HG02884 (cell line): Measurements from ENCODE around the gene CCDC70.

Experiments used
- ATAC-seq: cut with Tn5 transposase; IDR thresholded peaks from one replicate; pipeline ENCODE4 v1.9.1; 2021; ENCODE audit warnings: mild to moderate bottlenecking, moderate library complexity; ENCODE audit not compliant: unreplicated experiment

Gene CCDC70

DNA sequence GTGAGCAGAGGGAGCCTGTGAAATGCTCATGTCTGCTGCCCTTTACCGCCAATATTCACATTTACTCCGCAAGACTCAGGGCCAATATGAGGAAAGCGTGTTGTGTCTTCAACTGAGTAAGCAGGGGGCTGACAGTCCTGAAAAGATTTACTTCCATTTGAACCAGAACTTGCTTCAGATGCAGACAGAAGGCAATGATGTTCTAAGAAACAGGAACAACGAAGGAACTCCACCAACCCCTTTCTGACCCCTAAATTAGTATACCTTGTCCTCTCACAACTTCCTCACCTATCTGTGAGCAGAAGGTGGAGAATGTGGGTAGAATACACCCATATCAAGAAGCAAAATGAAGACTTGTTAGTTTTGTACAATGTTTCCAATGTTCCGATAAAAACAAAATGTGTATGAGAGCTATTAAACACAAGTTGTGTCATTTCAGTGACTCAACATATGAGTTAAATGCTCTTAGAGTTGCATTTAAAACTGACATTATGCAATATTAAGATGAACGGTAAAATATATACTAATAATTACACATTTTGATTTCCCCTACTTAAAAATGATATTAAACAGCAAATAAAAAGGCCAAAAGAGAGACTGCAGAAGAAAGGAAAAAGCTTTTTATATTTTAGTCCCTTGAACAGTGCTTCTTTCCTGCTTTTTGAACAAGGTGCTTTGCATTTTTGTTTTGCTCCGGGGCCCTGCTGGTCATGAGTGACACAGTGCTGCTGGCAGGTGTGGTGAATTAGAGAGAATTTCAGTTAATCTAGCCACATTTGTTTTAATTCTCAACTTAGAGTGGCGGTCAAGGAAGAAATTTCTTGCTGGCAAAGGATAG is 32.8 kb upstream of the CCDC70 start:
- ATAC-seq: no peak

DNA sequence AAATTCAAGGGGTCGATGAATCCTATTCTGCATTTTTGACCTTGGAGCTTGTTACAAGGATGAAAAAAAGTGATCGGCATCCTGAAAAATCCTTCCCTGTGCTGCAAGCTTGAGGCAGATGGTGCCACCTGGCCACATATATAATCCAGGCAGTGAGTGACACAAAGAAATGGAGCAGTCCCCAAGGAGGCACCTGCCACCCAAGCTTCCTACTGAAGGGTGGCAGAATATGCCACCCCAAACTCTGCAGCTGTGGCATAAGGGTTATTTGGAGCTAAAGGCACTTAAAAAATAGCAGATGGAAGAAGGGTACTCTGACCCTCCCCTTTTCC is 32.2 kb upstream of the CCDC70 start:
- ATAC-seq: no peak

GRCh38 chr13:51831519-51831918 is 30.2 kb upstream of the CCDC70 start:
- ATAC-seq: no peak

GRCh38 chr13:51832471-51833152 is 29.2 kb upstream of the CCDC70 start:
- ATAC-seq: peak; percentile 86

GRCh38 chr13:51833980-51834379 is 27.8 kb upstream of the CCDC70 start:
- no peak for ATAC-seq

GRCh38 chr13:51834581-51835171 is 27.1 kb upstream of the CCDC70 start:
- no peak for ATAC-seq

- no peak for ATAC-seq
Measured at GRCh38 chr13:51837016-51837415, 24.8 kb upstream of the CCDC70 start.

- ATAC-seq: no peak
Measured at GRCh38 chr13:51838240-51838846, 23.4 kb upstream of the CCDC70 start.

GRCh38 chr13:51839711-51840540 is 21.8 kb upstream of the CCDC70 start:
- ATAC-seq: no peak

DNA sequence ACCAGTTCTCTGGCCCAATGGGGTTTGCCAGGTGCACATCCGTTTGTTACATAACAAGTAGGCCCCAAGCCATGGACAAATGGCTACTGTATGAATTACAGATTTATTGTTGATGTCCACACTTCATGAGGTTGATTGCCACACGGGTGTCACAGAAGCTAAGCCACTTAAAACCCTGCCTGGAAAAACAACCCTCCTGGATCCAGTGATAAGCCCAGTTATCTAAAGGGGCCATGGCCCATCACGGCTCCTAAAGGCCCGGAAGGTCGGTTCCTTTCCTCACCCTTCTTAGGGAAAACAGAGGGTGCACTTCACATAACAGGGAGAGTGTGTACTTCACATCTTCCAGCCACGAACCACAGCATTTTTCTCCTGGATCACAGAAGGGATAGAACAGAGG is 20.9 kb upstream of the CCDC70 start:
- ATAC-seq: no peak

DNA sequence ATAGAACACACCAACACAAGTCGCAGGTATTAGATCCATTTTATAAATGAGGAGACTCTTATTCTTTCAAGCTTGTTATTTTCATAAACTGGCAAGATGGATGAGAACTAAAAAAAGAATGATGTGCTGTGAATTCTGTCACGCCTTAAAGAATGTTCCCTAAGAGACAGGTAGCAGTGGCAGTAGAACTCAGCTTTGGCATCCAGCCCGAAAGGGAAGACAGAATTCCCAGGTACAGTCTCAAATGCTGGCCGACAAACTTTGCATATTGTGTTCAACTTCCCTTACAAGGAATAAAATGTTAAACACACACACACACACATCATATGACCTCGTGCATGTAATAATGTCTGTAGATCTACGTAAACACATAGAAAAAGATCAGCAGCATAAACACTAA is 20.0 kb upstream of the CCDC70 start:
- ATAC-seq: no peak

DNA sequence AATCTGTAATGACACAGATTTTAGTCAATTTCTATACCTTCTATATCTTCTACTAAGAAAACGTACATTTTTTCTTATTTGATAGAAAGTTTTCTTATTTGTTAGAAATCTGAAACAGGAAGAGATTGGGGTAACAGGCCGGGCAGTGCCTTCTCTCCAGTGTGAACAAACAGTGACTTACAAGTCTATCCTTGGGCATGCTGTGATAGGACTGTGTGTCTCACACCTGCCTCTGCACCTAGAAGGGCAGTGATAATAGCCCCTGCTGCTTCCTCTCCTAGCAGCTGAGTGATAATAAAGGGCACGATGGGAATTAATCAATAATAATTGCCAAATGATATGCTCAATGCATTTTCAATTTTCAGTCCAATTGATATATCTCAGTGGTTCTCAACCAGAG is 18.2 kb upstream of the CCDC70 start:
- no peak for ATAC-seq

DNA sequence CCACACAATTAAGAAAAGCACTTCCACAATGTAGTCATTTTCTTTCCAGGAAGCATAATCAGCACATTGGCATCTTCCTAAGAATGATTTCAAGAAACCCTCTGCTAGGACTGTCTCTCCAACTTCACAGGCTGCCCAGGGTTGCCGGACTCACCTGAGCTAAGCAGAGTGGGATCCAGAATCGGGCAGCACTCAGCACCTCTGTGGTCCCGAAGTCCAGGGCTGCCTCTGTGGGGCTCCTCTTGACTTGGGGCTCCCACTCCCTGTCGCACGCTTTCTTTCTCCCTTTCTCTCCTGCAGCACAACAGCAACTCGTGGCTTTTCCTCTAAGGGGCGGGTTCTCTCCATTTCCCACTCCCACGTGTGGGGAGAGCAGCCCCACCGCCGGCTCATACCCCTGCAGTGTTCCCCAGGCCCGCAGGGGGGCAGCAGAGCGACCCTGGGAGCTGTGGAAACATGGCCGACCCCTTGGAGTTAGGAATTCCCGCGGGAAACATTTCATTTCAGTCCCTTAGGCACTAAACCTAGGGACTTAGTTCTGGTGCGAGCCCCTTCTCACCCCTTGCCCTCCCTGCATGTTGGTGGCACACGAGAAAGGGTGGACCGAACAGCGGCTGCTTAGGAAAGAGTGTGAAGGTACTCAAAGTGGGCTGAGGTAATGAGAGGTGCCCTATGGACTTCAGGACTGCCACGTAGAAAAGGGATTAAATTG is 16.8 kb upstream of the CCDC70 start, which contains the start of gene TMEM272:
TSS of gene TMEM272 (minus strand) at position 316 of the 712 bp plus-strand sequence. CDS start 6,647 bp downstream, outside the sequence.
- ATAC-seq: no peak

GRCh38 chr13:51845574-51846318 is 16.0 kb upstream of the CCDC70 start:
- ATAC-seq: no peak

- no peak for ATAC-seq
Measured at GRCh38 chr13:51846756-51847155, 15.0 kb upstream of the CCDC70 start.

DNA sequence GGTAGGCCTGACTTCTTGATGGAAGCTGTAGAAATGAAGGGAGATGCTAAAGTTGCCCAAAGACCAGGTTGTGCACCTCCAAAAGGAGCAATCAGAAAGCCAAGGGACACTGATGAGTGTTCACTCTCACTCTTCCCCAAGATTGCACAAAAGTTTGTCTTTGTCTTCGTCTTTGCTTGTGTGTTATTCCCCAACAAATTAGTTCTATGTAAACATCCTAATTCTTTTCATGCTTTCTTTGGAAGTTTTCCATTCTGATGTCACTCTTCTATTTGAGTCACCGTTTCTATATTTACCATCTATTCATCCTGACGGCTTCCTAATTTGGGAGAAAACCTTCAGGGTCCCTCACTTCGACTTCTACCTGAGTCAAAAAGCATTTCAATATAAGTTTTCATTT is 13.1 kb upstream of the CCDC70 start:
- no peak for ATAC-seq

- no peak for ATAC-seq
Measured at GRCh38 chr13:51849145-51850101, 12.3 kb upstream of the CCDC70 start.

DNA sequence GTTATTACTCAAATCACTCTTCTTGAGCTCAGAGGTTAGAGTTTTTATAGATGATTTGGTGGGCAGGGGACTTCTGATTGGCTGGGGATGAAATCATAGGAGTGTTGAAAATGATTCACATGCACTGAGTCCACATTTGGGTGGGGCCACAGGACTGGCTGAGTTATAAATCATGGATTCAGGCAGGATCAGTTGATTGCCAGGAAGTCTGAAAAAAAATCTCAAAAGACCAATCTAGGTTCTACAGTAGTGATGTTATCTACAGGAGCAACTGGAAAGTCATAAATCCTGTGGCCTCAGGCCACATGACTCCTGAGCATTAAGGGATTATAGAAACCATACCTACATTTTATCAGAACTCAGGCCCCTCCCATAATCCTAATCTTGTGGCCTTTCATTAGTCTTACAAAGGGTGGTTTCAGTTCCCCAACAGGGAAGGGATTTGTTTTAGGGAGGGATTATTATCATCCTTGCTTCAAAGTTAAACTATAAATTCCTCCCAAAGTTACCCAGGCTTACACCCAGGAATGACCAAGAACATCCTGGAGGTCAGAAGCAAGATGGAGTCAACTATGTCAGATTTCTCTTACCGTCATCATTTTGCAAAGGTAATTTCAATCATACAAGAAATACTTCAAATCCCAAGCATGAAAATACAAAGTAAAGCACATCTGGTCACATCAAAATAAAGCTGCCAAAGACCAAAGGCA is 5.6 kb upstream of the CCDC70 start:
- ATAC-seq: no peak
